IMR-90 (cell line): ENCODE results near the gene POLR3E. TPM values are rescaled to one million over a fixed set of nuclear protein-coding genes. Genes with fewer than 3 reads are reported as not detected.

Source experiments
- ATAC-seq: fragments of 200-7000 bp; cut with Tn5 transposase; 2 replicates; pipeline ENCODE4 v1.9.1; 2020; ENCODE audit warnings: low read depth, mild to moderate bottlenecking, moderate library complexity
- BruUV-seq: library from RNA; stranded (reverse); fragments of 400-500 nt; replicated peaks from 2 replicates; lab custom pipeline; 2021; lab: Mats Ljungman, UMichigan
- CTCF ChIA-PET: fragments of 300-600 bp; formaldehyde crosslinking; extraction: SDS; loops from one replicate; lab custom pipeline; 2021; ENCODE audit warnings: antibody characterized with exemption; lab: Yijun Ruan, JAX
- POLR2A ChIA-PET: fragments of 300-600 bp; sonication (Branson Sonifier 250); formaldehyde crosslinking; loops from one replicate; lab custom pipeline; 2022; ENCODE audit warnings: antibody characterized with exemption; ENCODE audit not compliant: unreplicated experiment; lab: Charles Lee
- DNase-seq: peaks from one replicate; pipeline ENCODE4 v3.0.0; 2013
- H2AFZ ChIP-seq: replicated peaks from 2 replicates; pipeline ENCODE3; 2013; ENCODE audit warnings: low read length, mild to moderate bottlenecking; ENCODE audit not compliant: poor library complexity
- H2AK5ac ChIP-seq: 2 replicates; pipeline ENCODE4 v1.6.1; 2013; ENCODE audit warnings: low read depth, low read length, inconsistent platforms
- H2AK9ac ChIP-seq: replicated peaks from 2 replicates; pipeline ENCODE3; 2013; ENCODE audit warnings: mild to moderate bottlenecking, low read depth, low read length, moderate library complexity; ENCODE audit not compliant: poor library complexity
- H2BK120ac ChIP-seq: 2 replicates; pipeline ENCODE4 v1.6.1; 2013; ENCODE audit warnings: low read depth, low read length, inconsistent platforms
- H2BK15ac ChIP-seq: 3 replicates; pipeline ENCODE4 v1.6.1; 2013; ENCODE audit warnings: low read depth, low read length, inconsistent platforms
- H2BK20ac ChIP-seq: 2 replicates; pipeline ENCODE4 v1.6.1; 2013; ENCODE audit warnings: low read depth, mild to moderate bottlenecking, inconsistent platforms, low read length, moderate library complexity
- H2BK5ac ChIP-seq: 2 replicates; pipeline ENCODE4 v1.6.1; 2013; ENCODE audit warnings: mild to moderate bottlenecking, low read depth, low read length, inconsistent platforms; ENCODE audit not compliant: poor library complexity, severe bottlenecking
- H3K14ac ChIP-seq: replicated peaks from 2 replicates; pipeline ENCODE4 v1.6.1; 2013; ENCODE audit warnings: low read depth, low read length, inconsistent platforms
- H3K18ac ChIP-seq: 2 replicates; pipeline ENCODE4 v1.6.1; 2013; ENCODE audit warnings: low read depth, low read length, control low read depth
- H3K23ac ChIP-seq: 2 replicates; pipeline ENCODE4 v1.6.1; 2013; ENCODE audit warnings: low read depth, low read length, inconsistent platforms
- H3K27ac ChIP-seq: 2 replicates; pipeline ENCODE4 v1.5.1; 2013; ENCODE audit warnings: mild to moderate bottlenecking, control low read depth, low read length; ENCODE audit not compliant: insufficient read depth
- H3K27me3 ChIP-seq: 2 replicates; pipeline ENCODE4 v1.6.1; 2013; ENCODE audit warnings: low read length; ENCODE audit not compliant: control insufficient read depth, insufficient read depth
- H3K36me3 ChIP-seq: 2 replicates; pipeline ENCODE4 v1.6.1; 2013; ENCODE audit warnings: low read length, mixed read lengths; ENCODE audit not compliant: control insufficient read depth, insufficient read depth
- H3K4ac ChIP-seq: 2 replicates; pipeline ENCODE4 v1.6.1; 2013; ENCODE audit warnings: low read depth, low read length, inconsistent platforms
- H3K4me1 ChIP-seq: 2 replicates; pipeline ENCODE4 v1.6.1; 2013; ENCODE audit warnings: low read length, mixed read lengths; ENCODE audit not compliant: control insufficient read depth, insufficient read depth
- H3K4me2 ChIP-seq: 2 replicates; pipeline ENCODE4 v1.6.1; 2013; ENCODE audit warnings: low read depth, mild to moderate bottlenecking, control low read depth, low read length, moderate library complexity
- H3K4me3 ChIP-seq: 2 replicates; pipeline ENCODE4 v1.5.1; 2013; ENCODE audit warnings: low read depth, mild to moderate bottlenecking, control low read depth, low read length, moderate library complexity; ENCODE audit not compliant: insufficient read depth
- H3K56ac ChIP-seq: 2 replicates; pipeline ENCODE4 v1.6.1; 2013; ENCODE audit warnings: low read length, inconsistent platforms; ENCODE audit not compliant: insufficient read depth; ENCODE audit errors: extremely low read depth
- H3K79me1 ChIP-seq, 2 experiments: 2 replicates each; pipeline ENCODE4 v1.6.1; 2013; ENCODE audit warnings: low read length in 2 of 2, inconsistent platforms in 1 of 2, low read depth in 1 of 2
- H3K9ac ChIP-seq: 2 replicates; pipeline ENCODE4 v1.6.1; 2013; ENCODE audit warnings: low read depth, low read length, control low read depth
- H3K9me1 ChIP-seq: 2 replicates; pipeline ENCODE4 v1.6.1; 2013; ENCODE audit warnings: low read length, inconsistent platforms; ENCODE audit not compliant: insufficient read depth
- H3K9me3 ChIP-seq: 2 replicates; pipeline ENCODE4 v1.6.1; 2013; ENCODE audit warnings: low read length; ENCODE audit not compliant: control insufficient read depth, insufficient read depth
- H4K20me1 ChIP-seq: 2 replicates; pipeline ENCODE4 v1.6.1; 2013; ENCODE audit warnings: low read length, inconsistent platforms; ENCODE audit not compliant: insufficient read depth
- H4K5ac ChIP-seq: 2 replicates; pipeline ENCODE4 v1.6.1; 2013; ENCODE audit warnings: mild to moderate bottlenecking, low read depth, low read length, control low read depth
- H4K8ac ChIP-seq, 2 experiments: 2 replicates each; pipeline ENCODE4 v1.6.1; 2013; ENCODE audit warnings: low read depth in 2 of 2, low read length in 2 of 2, control low read depth in 1 of 2, inconsistent platforms in 1 of 2
- H4K91ac ChIP-seq: 2 replicates; pipeline ENCODE4 v1.6.1; 2013; ENCODE audit warnings: low read depth, low read length, inconsistent platforms; ENCODE audit not compliant: insufficient read depth
- BHLHE40 ChIP-seq: fragments of 150-350 bp; IDR thresholded peaks from 2 replicates; pipeline ENCODE4 v1.6.1; 2016; ENCODE audit warnings: mild to moderate bottlenecking, low read depth, low read length
- CHD1 ChIP-seq: IDR thresholded peaks from 2 replicates; pipeline ENCODE4 v1.6.1; 2012; ENCODE audit warnings: low read depth, low read length, improper control_type of control experiment
- CTCF ChIP-seq: conservative IDR thresholded peaks from 2 replicates; pipeline ENCODE4 v1.5.1; 2012; ENCODE audit warnings: mild to moderate bottlenecking, low read depth, low read length, improper control_type of control experiment
- ELK1 ChIP-seq: fragments of 150-350 bp; IDR thresholded peaks from 2 replicates; pipeline ENCODE4 v1.6.1; 2016; ENCODE audit warnings: low read depth, mild to moderate bottlenecking, low read length, moderate library complexity, borderline replicate concordance
- MAFK ChIP-seq: IDR thresholded peaks from 2 replicates; pipeline ENCODE4 v1.6.1; 2012; ENCODE audit warnings: low read depth, low read length, improper control_type of control experiment
- MAZ ChIP-seq: IDR thresholded peaks from 2 replicates; pipeline ENCODE4 v1.6.1; 2012; ENCODE audit warnings: low read depth, mild to moderate bottlenecking, low read length, improper control_type of control experiment, moderate library complexity, borderline replicate concordance
- MXI1 ChIP-seq: IDR thresholded peaks from 2 replicates; pipeline ENCODE4 v1.6.1; 2012; ENCODE audit warnings: low read depth, mild to moderate bottlenecking, low read length, moderate library complexity, borderline replicate concordance
- NFE2L2 ChIP-seq: fragments of 150-350 bp; IDR thresholded peaks from 2 replicates; pipeline ENCODE4 v1.6.1; 2016; ENCODE audit warnings: low read depth, mild to moderate bottlenecking, low read length
- POLR2A ChIP-seq: IDR thresholded peaks from 2 replicates; pipeline ENCODE4 v1.6.1; 2012; ENCODE audit warnings: mild to moderate bottlenecking, low read depth, low read length
- RAD21 ChIP-seq: IDR thresholded peaks from 2 replicates; pipeline ENCODE4 v1.6.1; 2012; ENCODE audit warnings: low read length, improper control_type of control experiment
- RCOR1 ChIP-seq: IDR thresholded peaks from 2 replicates; pipeline ENCODE4 v1.6.1; 2012; ENCODE audit warnings: mild to moderate bottlenecking, low read length, improper control_type of control experiment; ENCODE audit not compliant: insufficient replicate concordance
- RFX5 ChIP-seq: IDR thresholded peaks from 2 replicates; pipeline ENCODE4 v1.8.0; 2012; ENCODE audit warnings: low read depth, mild to moderate bottlenecking, low read length, moderate library complexity
- SMC3 ChIP-seq: fragments of 150-350 bp; IDR thresholded peaks from 2 replicates; pipeline ENCODE4 v1.6.1; 2016; ENCODE audit warnings: low read depth, mild to moderate bottlenecking, antibody characterized with exemption, low read length, moderate library complexity
- USF2 ChIP-seq: fragments of 150-350 bp; IDR thresholded peaks from 2 replicates; pipeline ENCODE4 v1.6.1; 2017; ENCODE audit warnings: mild to moderate bottlenecking, antibody characterized with exemption, low read length, low read depth
- WGBS, 2 experiments: methylation state at CpG; one replicate each; pipeline versions ENCODE4 v1.1.5 to v1.1.7; 2013; ENCODE audit warnings: missing lambda C conversion rate in 2 of 2; ENCODE audit not compliant: insufficient read length in 1 of 2; ENCODE audit errors: extremely low coverage in 2 of 2; 5-methylcytosine and 5-hydroxymethylcytosine counted together
- dilution Hi-C: fragments of 300-500 bp; cut with HindIII; formaldehyde crosslinking; loops from one replicate; pipeline ENCODE4 v1.14.3; 2018; ENCODE audit warnings: low sequenced_read_pairs; ENCODE audit not compliant: unreplicated experiment
- in situ Hi-C: fragments of 300-500 bp; cut with MboI; formaldehyde crosslinking; loops from 3 replicates; pipeline ENCODE4 v1.14.3; 2019; ENCODE audit warnings: low sequenced_read_pairs, inconsistent platforms, mixed read lengths
- intact Hi-C: fragments of 100-400 bp; cut with micrococcal nuclease; formaldehyde crosslinking; loops from 2 replicates; pipeline ENCODE4 v1.10.0; 2022
- polyA plus RNA-seq, 3 experiments: library from polyadenylated mRNA; depleted of rRNA; stranded (reverse); fragments of >200 nt; gene quantifications; 2 replicates each; pipeline ENCODE4 v1.2.3, GENCODE V29; 2012; ENCODE audit warnings: low replicate concordance in 1 of 3
- total RNA-seq: library from RNA; depleted of rRNA; stranded (reverse); fragments of >200 nt; gene quantifications from 2 replicates; pipeline ENCODE4 v1.2.3, GENCODE V29; 2012

POLR3E gene
- total and polyA plus RNA-seq, 2 of the 4 experiments (the other 2 are of a cell fraction), result 19.9 to 46.0 TPM

GRCh38 chr16:22314661-22315626, 17.7 kb downstream of the POLR3E start:
- Histone ChIP-seq H3K4me1 (no peaks in the 10 kb centered on the region), H3K4me3 (no peak overlapping the region), H3K4ac (no peak overlapping the region), H3K23ac (no peak overlapping the region), H2BK120ac (no peak overlapping the region), H3K27me3 (no peaks in the 10 kb centered on the region), H2AK5ac (no peak overlapping the region), H3K56ac (no peak overlapping the region), H4K91ac (no peak overlapping the region), H3K9me1 (no peaks in the 10 kb centered on the region), H4K5ac (no peak overlapping the region), H4K20me1 (no peaks in the 10 kb centered on the region; the same call in 1 of the 2 replicates), H3K9me3 (no peaks in the 10 kb centered on the region), H2AK9ac (no peak overlapping the region), H3K79me1 (peaks cover 0 to 1% of the 10 kb centered on the region in 2 experiments; a peak in 1 of 4 replicates), H4K8ac (no peak overlapping the region), H2AFZ (no peak overlapping the region), H3K18ac (no peak overlapping the region), H3K9ac (no peak overlapping the region), H2BK20ac (no peak overlapping the region), H2BK5ac (no peak overlapping the region), H3K36me3 (peaks cover 48% of the 10 kb centered on the region), H3K27ac (no peak overlapping the region), H2BK15ac (no peak overlapping the region), H3K4me2 (no peak overlapping the region), H3K14ac (no peak overlapping the region)
- BruUV-seq, result no TSS peak
- ATAC-seq (no peak), DNase-seq (no peak)
- POLR2A ChIA-PET, result no interaction called here
- dilution Hi-C loops (no loop called here), in situ Hi-C loops (no loop called here), intact Hi-C loops (no loop called here)
- CTCF ChIA-PET, result no interaction called here
- 93% methylated on average over 13 of the region's 37 CpGs; no CpG with 5 or more reads in 1 of the 2 experiments for WGBS, 2 experiments
- TF ChIP-seq SMC3, result no peak
- TF ChIP-seq MAFK, result no peak
- no peak for TF ChIP-seq BHLHE40
- TF ChIP-seq ELK1, result no peak
- no peak for TF ChIP-seq CHD1
- TF ChIP-seq NFE2L2, result no peak
- no peak for TF ChIP-seq CTCF
- TF ChIP-seq RCOR1, result no peak
- no peak for TF ChIP-seq USF2
- no peak for TF ChIP-seq MXI1
- no peak for TF ChIP-seq RAD21
- no peak for TF ChIP-seq MAZ
- TF ChIP-seq POLR2A, result no peak
- TF ChIP-seq RFX5, result no peak
